ENCODE results near the gene TTLL9. TPM values are rescaled to one million over a fixed set of nuclear protein-coding genes. Genes with fewer than 3 reads are reported as not detected.

The TTLL9 gene
- total and polyA plus RNA-seq, 2 of the 13 experiments (the other 11 are each of a cell fraction or from before 2014, with no cell fraction given), result not detected

- TF ChIP-seq, protein P1, sequence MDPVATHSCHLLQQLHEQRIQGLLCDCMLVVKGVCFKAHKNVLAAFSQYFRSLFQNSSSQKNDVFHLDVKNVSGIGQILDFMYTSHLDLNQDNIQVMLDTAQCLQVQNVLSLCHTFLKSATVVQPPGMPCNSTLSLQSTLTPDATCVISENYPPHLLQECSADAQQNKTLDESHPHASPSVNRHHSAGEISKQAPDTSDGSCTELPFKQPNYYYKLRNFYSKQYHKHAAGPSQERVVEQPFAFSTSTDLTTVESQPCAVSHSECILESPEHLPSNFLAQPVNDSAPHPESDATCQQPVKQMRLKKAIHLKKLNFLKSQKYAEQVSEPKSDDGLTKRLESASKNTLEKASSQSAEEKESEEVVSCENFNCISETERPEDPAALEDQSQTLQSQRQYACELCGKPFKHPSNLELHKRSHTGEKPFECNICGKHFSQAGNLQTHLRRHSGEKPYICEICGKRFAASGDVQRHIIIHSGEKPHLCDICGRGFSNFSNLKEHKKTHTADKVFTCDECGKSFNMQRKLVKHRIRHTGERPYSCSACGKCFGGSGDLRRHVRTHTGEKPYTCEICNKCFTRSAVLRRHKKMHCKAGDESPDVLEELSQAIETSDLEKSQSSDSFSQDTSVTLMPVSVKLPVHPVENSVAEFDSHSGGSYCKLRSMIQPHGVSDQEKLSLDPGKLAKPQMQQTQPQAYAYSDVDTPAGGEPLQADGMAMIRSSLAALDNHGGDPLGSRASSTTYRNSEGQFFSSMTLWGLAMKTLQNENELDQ (CRISPR knock-in tag; IDR thresholded peaks at IDR 0.05; ENCODE audit: borderline replicate concordance), result peak; percentile 100
- peak; percentile 100 for TF ChIP-seq THYN1 (CRISPR knock-in tag; IDR thresholded peaks at IDR 0.05; ENCODE audit: borderline replicate concordance, low read depth)
- TF ChIP-seq ZNF703 (CRISPR knock-in tag; IDR thresholded peaks at IDR 0.05; ENCODE audit: borderline replicate concordance), result peak; percentile 100
- peak; percentile 100 for TF ChIP-seq ZNF383 (CRISPR knock-in tag; IDR thresholded peaks at IDR 0.05; ENCODE audit: borderline replicate concordance)
- peak; percentile 100 for TF ChIP-seq ZNF878 (CRISPR knock-in tag; IDR thresholded peaks at IDR 0.05)
- TF ChIP-seq SRY (CRISPR knock-in tag; IDR thresholded peaks at IDR 0.05), result peak; percentile 100
- TF ChIP-seq, protein P2, sequence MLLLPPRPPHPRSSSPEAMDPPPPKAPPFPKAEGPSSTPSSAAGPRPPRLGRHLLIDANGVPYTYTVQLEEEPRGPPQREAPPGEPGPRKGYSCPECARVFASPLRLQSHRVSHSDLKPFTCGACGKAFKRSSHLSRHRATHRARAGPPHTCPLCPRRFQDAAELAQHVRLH (CRISPR knock-in tag; IDR thresholded peaks at IDR 0.05; ENCODE audit: borderline replicate concordance, low read depth), result peak; percentile 100
- TF ChIP-seq ZNF576 (CRISPR knock-in tag; IDR thresholded peaks at IDR 0.05), result peak; percentile 100
- peak; percentile 100 for TF ChIP-seq CBFB (CRISPR knock-in tag; IDR thresholded peaks at IDR 0.05)
- TF ChIP-seq, protein P3, sequence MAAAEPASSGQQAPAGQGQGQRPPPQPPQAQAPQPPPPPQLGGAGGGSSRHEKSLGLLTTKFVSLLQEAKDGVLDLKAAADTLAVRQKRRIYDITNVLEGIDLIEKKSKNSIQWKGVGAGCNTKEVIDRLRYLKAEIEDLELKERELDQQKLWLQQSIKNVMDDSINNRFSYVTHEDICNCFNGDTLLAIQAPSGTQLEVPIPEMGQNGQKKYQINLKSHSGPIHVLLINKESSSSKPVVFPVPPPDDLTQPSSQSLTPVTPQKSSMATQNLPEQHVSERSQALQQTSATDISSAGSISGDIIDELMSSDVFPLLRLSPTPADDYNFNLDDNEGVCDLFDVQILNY (CRISPR knock-in tag; conservative IDR thresholded peaks at IDR 0.05), result peak; percentile 100
- TF ChIP-seq ZNF251 (CRISPR knock-in tag; IDR thresholded peaks at IDR 0.05), result peak; percentile 100
- peak; percentile 100 for TF ChIP-seq ZNF18 (CRISPR knock-in tag; IDR thresholded peaks at IDR 0.05; ENCODE audit: insufficient replicate concordance)
- no peak for TF ChIP-seq PHB2 (IDR thresholded peaks at IDR 0.05; ENCODE audit: partially characterized antibody)
- peak; percentile 100 for TF ChIP-seq ZNF766 (CRISPR knock-in tag; IDR thresholded peaks at IDR 0.05; ENCODE audit: borderline replicate concordance)
- peak; percentile 100 for TF ChIP-seq THRA (CRISPR knock-in tag; IDR thresholded peaks at IDR 0.05; ENCODE audit: borderline replicate concordance)
- TF ChIP-seq ZSCAN20 (CRISPR knock-in tag; IDR thresholded peaks at IDR 0.05; ENCODE audit: borderline replicate concordance), result peak; percentile 100
These were observed 98.1 kb downstream of the TTLL9 start (continued) for GRCh38 chr20:31968291-31969126.

Data from HepG2 (cell line).